Kidney epithelial cell (primary cell): Measurements from ENCODE around the gene ZNF407. TPM values are rescaled to one million over a fixed set of nuclear protein-coding genes. Genes with fewer than 3 reads are reported as not detected.

ENCODE experiments used
- DNase-seq: peaks from one replicate; pipeline ENCODE4 v3.0.0-alpha.2; 2010; ENCODE audit warnings: low read depth
- H3K27me3 ChIP-seq: 2 replicates; pipeline ENCODE4 v1.6.0; 2011; ENCODE audit warnings: low read length; ENCODE audit not compliant: control insufficient read depth, insufficient read depth
- H3K36me3 ChIP-seq: 2 replicates; pipeline ENCODE4 v1.5.1; 2011; ENCODE audit warnings: low read length; ENCODE audit not compliant: control insufficient read depth, insufficient read depth
- H3K4me3 ChIP-seq: 2 replicates; pipeline ENCODE4 v1.5.1; 2011; ENCODE audit warnings: low read depth, mild to moderate bottlenecking, control low read depth, low read length
- total RNA-seq: library from RNA; depleted of rRNA; stranded (reverse); fragments of >200 nt; gene quantifications from 2 replicates; pipeline ENCODE4 v1.2.3, GENCODE V29; 2015
- TF ChIP-seq, protein P1 (sequence below): IDR thresholded peaks from 2 replicates; pipeline ENCODE4 v1.5.1; 2011; ENCODE audit warnings: mild to moderate bottlenecking, moderate library complexity, low read length, control low read depth, inconsistent platforms; ENCODE audit not compliant: insufficient read depth, poor library complexity, severe bottlenecking

The ZNF407 gene
- total RNA-seq, 1 donor from 2014 or later, result 8.2 TPM

DNA sequence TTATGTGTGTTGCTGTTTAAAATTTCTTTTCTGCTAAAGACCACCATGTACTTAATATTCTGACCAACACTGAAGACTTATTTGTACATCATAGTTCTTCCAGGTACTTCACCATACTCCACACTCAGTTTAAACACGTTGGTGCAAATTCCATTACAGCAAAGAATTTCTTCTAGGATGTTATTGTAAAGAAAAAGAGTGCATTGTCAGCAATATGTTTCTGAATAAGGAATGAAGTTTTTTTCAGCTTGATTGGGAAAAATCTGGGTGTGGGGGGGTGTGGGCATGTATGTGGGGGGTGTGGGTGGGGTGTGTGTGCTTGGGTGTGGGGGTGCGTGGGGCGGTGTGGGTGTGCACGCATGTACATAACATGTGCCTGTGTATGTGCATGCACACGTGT, 447.1 kb downstream of the ZNF407 start:
- DNase-seq, result no peak
- H3K4me3 ChIP-seq, result no peak overlapping the region
- TF ChIP-seq, protein P1, sequence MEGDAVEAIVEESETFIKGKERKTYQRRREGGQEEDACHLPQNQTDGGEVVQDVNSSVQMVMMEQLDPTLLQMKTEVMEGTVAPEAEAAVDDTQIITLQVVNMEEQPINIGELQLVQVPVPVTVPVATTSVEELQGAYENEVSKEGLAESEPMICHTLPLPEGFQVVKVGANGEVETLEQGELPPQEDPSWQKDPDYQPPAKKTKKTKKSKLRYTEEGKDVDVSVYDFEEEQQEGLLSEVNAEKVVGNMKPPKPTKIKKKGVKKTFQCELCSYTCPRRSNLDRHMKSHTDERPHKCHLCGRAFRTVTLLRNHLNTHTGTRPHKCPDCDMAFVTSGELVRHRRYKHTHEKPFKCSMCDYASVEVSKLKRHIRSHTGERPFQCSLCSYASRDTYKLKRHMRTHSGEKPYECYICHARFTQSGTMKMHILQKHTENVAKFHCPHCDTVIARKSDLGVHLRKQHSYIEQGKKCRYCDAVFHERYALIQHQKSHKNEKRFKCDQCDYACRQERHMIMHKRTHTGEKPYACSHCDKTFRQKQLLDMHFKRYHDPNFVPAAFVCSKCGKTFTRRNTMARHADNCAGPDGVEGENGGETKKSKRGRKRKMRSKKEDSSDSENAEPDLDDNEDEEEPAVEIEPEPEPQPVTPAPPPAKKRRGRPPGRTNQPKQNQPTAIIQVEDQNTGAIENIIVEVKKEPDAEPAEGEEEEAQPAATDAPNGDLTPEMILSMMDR, result no peak
- no peaks in the 10 kb centered on the region for H3K27me3 ChIP-seq
- H3K36me3 ChIP-seq, result no peaks in the 10 kb centered on the region

DNA sequence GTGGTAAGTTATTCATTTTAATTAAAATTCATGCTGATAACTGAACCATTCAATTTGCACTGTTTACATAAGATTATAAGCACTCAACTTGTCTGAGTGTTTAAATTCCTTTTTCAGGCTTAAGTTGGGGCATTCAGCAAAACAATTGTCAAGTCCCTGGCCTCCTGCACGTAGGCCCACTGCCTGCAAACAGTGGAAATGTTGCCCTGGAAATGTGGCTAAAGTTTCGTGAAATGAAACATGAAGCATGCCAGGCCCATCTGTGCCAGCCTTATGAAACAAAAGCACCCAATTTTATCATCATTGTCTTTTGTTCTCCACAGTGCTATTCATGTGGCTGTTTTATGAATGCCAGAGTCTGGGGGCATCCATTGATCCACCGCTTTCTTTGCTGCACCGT, 447.6 kb downstream of the ZNF407 start:
- no peaks in the 10 kb centered on the region for H3K36me3 ChIP-seq
- no peak overlapping the region for H3K4me3 ChIP-seq
- H3K27me3 ChIP-seq, result no peaks in the 10 kb centered on the region
- no peak for DNase-seq
- TF ChIP-seq, protein P1, result no peak

DNA sequence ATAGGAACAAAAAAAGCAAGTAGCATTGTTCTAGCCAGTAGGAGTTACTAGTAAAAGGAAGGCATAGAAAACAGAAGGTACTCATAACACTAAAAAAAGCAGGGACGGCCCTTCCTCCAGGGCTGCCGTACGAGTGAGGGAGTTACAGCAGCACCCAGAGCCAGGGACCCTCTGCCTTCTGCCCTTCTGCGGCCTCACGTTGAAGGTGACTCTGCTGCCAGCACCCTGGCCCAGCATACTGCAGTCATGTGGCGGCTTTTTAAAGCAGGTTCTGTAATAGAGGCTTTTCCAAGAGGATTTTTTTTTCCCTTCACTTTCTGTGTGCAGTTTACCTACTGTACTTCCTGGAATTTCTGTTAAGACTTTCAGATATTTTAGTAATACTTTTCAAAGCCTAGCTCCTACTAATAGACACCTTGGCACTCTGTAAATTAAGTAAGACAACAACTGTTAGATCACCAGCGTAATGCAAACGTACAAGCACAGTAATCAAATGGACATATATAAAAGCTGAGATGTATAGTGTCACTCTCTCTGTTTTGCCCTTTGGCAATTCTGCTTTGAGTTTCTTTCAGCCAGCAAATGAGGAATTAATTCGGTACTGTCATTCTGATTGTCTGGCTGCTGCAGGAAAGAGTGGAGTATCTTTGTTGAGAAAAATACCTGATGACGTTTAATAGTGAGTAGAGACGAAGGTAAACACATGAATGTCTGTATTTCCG, 449.7 kb downstream of the ZNF407 start:
- Histone ChIP-seq H3K36me3 (no peaks in the 10 kb centered on the region), H3K4me3 (no peak overlapping the region), H3K27me3 (no peaks in the 10 kb centered on the region)
- TF ChIP-seq, protein P1, result no peak
- DNase-seq, result no peak

DNA sequence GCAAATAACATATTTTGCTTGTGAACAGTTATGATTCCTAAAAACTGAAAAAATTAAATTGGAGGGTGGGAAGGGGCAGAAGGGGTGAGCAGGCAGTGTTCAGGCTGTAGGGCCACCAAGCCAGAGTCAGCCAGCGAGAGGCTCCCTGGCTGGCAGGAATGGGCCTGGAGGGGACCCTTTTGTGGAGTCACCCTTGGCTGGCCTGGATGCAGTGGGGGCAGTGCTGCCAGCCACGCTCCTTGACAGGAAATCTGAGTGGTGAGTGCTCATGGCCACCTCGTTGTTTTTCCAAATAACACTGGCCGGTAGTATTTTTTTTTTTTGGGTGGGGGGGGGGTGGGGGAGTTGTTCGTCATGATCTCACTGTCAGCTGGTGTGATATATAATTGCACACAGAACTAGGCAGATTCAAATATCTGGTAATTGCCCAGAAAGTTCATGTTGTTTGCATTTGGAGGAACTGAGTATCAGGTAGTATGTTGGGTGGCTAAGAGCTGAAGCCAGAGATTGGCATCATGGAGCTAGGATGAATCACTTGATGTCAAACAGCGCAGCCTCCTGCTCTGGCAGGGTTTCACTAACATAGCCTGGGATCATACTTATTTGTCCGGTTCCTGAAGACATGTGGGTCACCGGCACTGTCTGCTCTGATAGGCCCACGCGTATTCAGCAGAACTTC, 451.2 kb downstream of the ZNF407 start:
- no peak for DNase-seq
- TF ChIP-seq, protein P1, result no peak
- Histone ChIP-seq H3K27me3 (no peaks in the 10 kb centered on the region), H3K36me3 (no peaks in the 10 kb centered on the region), H3K4me3 (no peak overlapping the region)

DNA sequence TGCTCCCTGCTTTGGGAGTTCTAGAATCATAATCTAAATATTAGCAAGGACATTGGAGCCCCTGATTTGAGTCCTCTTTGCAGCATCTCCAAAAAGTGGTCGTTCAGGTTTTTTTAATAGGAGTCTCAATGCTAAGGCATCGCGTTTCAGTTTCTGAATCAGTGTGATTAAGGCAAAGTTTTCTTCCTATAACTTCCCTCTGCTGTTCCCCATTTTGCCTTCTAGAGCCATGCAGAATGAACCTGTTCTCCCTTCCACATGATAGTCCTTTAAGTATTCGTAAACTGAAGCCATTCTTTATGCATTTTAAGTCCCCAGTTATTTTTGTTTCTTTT, 451.8 kb downstream of the ZNF407 start:
- TF ChIP-seq, protein P1, result no peak
- H3K36me3 ChIP-seq, result no peaks in the 10 kb centered on the region
- no peaks in the 10 kb centered on the region for H3K27me3 ChIP-seq
- no peak overlapping the region for H3K4me3 ChIP-seq
- no peak for DNase-seq
